ENCODE data around the gene ZNF106. TPM values are rescaled to one million over a fixed set of nuclear protein-coding genes. Genes with fewer than 3 reads are reported as not detected.

Gene ZNF106
- total and polyA plus RNA-seq, 7 donors: 10.9 to 107 (median 69.4) TPM

DNA sequence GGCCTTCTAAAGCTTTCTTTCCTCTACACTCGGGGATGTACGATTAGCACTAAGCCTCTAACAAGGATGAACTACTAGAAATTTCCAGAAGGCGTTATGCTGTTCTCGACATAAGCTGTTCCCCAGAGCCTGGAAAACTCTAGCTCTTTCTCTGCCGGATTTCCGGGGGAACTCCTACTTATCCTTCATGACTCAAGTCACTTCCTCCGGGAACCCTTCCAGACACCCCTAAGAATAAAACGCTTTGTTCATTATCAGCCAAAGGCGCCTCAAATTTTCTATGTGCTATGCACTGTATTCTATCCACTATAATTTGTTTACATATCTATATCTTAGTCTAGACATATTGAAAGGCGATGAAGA, 4.0 kb upstream of the ZNF106 start:
- DNase-seq: peak; percentile 74
- Histone ChIP-seq H3K9me3 (no peaks in the 10 kb centered on the region), H3K36me3 (no peaks in the 10 kb centered on the region), H3K4me3 (peak overlapping the region; percentile 54 to 89 (median 61)), H3K27ac (peak overlapping the region; percentile 84 to 95 (median 88)), H3K27me3 (no peaks in the 10 kb centered on the region), H3K4me1 (peaks cover 0 to 52% (median 42%) of the 10 kb centered on the region in 4 donors)
- WGBS, 2 donors: 2 to 10% methylated on average over 10 of the region's 10 CpGs
- intact Hi-C loops (cut with DNase I): loop anchor here (5.0 kb wide), 1 partner anchor 52 kb away; the partner anchor contains the start of genes HAUS2 and LRRC57
- TF ChIP-seq EP300 (IDR thresholded peaks at IDR 0.05) (no peak), POLR2AphosphoS5 (IDR thresholded peaks at IDR 0.05) (peak in 1 of 4 donors; percentile 51)

DNA sequence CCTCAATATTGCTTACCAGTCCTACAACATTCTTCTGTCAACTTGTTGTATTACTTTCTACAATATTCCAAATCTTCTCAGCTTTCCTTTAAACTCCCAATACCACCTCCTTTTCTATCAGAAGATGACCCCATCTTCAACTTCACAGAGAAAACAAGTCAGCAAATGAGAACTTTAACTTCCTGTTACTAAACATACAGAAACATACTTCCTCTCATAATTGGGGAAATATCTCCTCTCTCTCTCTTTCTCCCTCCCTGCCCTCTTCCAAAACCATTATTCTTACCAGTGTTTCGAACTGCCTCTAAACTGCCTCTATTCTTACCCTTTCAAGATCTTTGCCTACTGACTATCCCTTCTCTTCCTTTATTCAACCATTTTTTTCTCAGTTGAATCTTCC, 2.7 kb upstream of the ZNF106 start:
- no peaks in the 10 kb centered on the region for H3K36me3 ChIP-seq
- TF ChIP-seq EP300 (IDR thresholded peaks at IDR 0.05) (no peak), POLR2AphosphoS5 (IDR thresholded peaks at IDR 0.05) (no peak), POLR2A (IDR thresholded peaks at IDR 0.05) (no peak), CTCF (IDR thresholded peaks at IDR 0.05) (no peak)
- no peaks in the 10 kb centered on the region for H3K27me3 ChIP-seq
- no peaks in the 10 kb centered on the region for H3K9me3 ChIP-seq
- no peak for DNase-seq
- H3K4me3 ChIP-seq: no peak overlapping the region
- peak overlapping the region in 3 of 4 donors; percentile 23 to 95 (median 91) for H3K27ac ChIP-seq
- H3K4me1 ChIP-seq: peaks cover 0 to 53% (median 41%) of the 10 kb centered on the region in 4 donors
- 74 to 97% methylated on average over 1 of the region's 1 CpG for WGBS, 2 donors
- intact Hi-C loops (cut with DNase I): no loop called here

DNA sequence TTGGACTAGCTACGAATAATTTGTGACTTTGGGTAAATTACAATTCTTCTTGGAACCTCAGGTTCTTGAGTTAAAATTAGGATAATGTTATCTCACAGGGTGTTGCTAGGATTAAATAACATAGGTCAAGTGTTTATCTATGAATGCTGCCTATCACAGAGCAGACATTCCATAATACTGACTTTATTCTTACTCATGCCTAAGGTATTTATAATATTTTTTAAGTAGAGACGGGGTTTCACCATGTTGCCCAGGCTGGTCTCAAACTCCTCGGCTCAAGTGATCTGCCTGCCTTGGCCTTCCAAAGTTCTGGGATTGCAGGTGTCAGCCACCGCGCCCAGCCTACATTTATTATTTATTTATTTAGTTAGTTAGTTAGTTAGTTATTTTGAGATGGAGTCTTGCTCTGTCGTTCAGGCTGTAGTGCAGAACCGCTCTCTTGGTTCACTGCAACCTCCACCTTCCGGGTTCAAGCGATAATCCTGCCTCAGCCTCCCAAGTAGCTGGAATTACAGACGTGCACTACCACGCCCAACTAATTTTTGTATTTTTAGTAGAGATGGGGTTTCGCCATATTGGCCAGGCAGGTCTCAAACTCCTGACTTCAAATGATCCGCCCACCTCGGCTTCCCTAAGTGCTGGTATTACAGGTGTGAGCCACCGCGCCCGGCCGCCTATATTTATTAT, 741 bp upstream of the ZNF106 start:
- Histone ChIP-seq H3K27me3 (no peaks in the 10 kb centered on the region), H3K27ac (peak overlapping the region; percentile 87 to 94 (median 90)), H3K36me3 (no peaks in the 10 kb centered on the region), H3K4me3 (peak overlapping the region; percentile 71 to 87 (median 84)), H3K4me1 (peaks cover 0 to 59% (median 38%) of the 10 kb centered on the region in 4 donors), H3K9me3 (no peaks in the 10 kb centered on the region)
- intact Hi-C loops (cut with DNase I): no loop called here
- DNase-seq: no peak
- TF ChIP-seq EP300 (IDR thresholded peaks at IDR 0.05) (peak in 1 of 4 donors; percentile 6), POLR2AphosphoS5 (IDR thresholded peaks at IDR 0.05) (no peak)
- WGBS, 2 donors: 80 to 88% methylated on average over 18 of the region's 18 CpGs

- TF ChIP-seq POLR2AphosphoS5 (IDR thresholded peaks at IDR 0.05): no peak
- TF ChIP-seq EP300 (IDR thresholded peaks at IDR 0.05): no peak
- no peak for TF ChIP-seq CTCF (IDR thresholded peaks at IDR 0.05)
- TF ChIP-seq POLR2A (IDR thresholded peaks at IDR 0.05): no peak
- H3K4me3 ChIP-seq: peak overlapping the region; percentile 71 to 87 (median 84)
- H3K4me1 ChIP-seq: peaks cover 0 to 48% (median 35%) of the 10 kb centered on the region in 4 donors
- H3K27me3 ChIP-seq: no peaks in the 10 kb centered on the region
- H3K36me3 ChIP-seq: no peaks in the 10 kb centered on the region
- intact Hi-C loops (cut with DNase I): no loop called here
- H3K9me3 ChIP-seq: no peaks in the 10 kb centered on the region
- peak overlapping the region; percentile 87 to 94 (median 90) for H3K27ac ChIP-seq
- no peak for DNase-seq
- 2 to 3% methylated on average over 11 of the region's 11 CpGs for WGBS, 2 donors
Measured at GRCh38 chr15:42490291-42490670, 660 bp downstream of the ZNF106 start.

GRCh38 chr15:42483677-42484076, 7.3 kb downstream of the ZNF106 start:
- Histone ChIP-seq H3K36me3 (no peaks in the 10 kb centered on the region), H3K4me3 (no peak overlapping the region), H3K4me1 (peaks cover 0 to 7% (median 2%) of the 10 kb centered on the region in 4 donors), H3K27ac (no peak overlapping the region), H3K27me3 (no peaks in the 10 kb centered on the region), H3K9me3 (no peaks in the 10 kb centered on the region)
- no peak for DNase-seq
- no peak for TF ChIP-seq CTCF (IDR thresholded peaks at IDR 0.05)
- TF ChIP-seq POLR2A (IDR thresholded peaks at IDR 0.05): no peak
- TF ChIP-seq EP300 (IDR thresholded peaks at IDR 0.05): no peak
- TF ChIP-seq POLR2AphosphoS5 (IDR thresholded peaks at IDR 0.05): no peak
- intact Hi-C loops (cut with DNase I): no loop called here
- WGBS, 2 donors: 91 to 98% methylated on average over 1 of the region's 1 CpG

All from sigmoid colon (tissue), 7 donors.